Limb (tissue), 2 donors: ENCODE data around the gene LRRC46.

Experiments
- DNase-seq, 2 donors: peaks; one replicate each; pipeline ENCODE4 v3.0.0-alpha.2; 2016; ENCODE audit errors: extremely low spot score in 2 of 2

Gene LRRC46

GRCh38 chr17:47830396-47831002 is 971 bp upstream of the LRRC46 start:
- DNase-seq, result no peak

- no peak for DNase-seq
Measured at GRCh38 chr17:47831934-47832327, 461 bp downstream of the LRRC46 start.

- no peak for DNase-seq
Measured at GRCh38 chr17:47834756-47835155, 3.3 kb downstream of the LRRC46 start.

GRCh38 chr17:47836601-47837000 is 5.1 kb downstream of the LRRC46 start:
- no peak for DNase-seq

- DNase-seq, result no peak
Measured at GRCh38 chr17:47837401-47838039, 6.0 kb downstream of the LRRC46 start.

GRCh38 chr17:47838636-47839035 is 7.2 kb downstream of the LRRC46 start:
- no peak for DNase-seq

- DNase-seq, result no peak
Measured at GRCh38 chr17:47839071-47839470, 7.6 kb downstream of the LRRC46 start.

GRCh38 chr17:47840001-47840741 is 8.7 kb downstream of the LRRC46 start:
- no peak for DNase-seq

GRCh38 chr17:47840742-47841487 is 9.4 kb downstream of the LRRC46 start, which contains the start of gene SCRN2:
Gene SCRN2 (minus strand): TSS chr17:47841273. CDS start chr17:47840843, 430 bp downstream.
- DNase-seq, result peak; percentile 81 to 94

- no peak for DNase-seq
Measured at GRCh38 chr17:47841488-47842291, 10.2 kb downstream of the LRRC46 start.

GRCh38 chr17:47843391-47843730 is 11.9 kb downstream of the LRRC46 start:
- no peak for DNase-seq

GRCh38 chr17:47844227-47844626 is 12.8 kb downstream of the LRRC46 start:
- no peak for DNase-seq

- DNase-seq, result no peak
Measured at GRCh38 chr17:47844814-47845715, 13.6 kb downstream of the LRRC46 start.

GRCh38 chr17:47845716-47846075 is 14.2 kb downstream of the LRRC46 start:
- no peak for DNase-seq

GRCh38 chr17:47846716-47847340 is 15.4 kb downstream of the LRRC46 start:
- no peak for DNase-seq

- DNase-seq, result no peak
Measured at GRCh38 chr17:47847341-47848197, 16.1 kb downstream of the LRRC46 start.

- DNase-seq, result no peak
Measured at GRCh38 chr17:47848198-47848513, 16.7 kb downstream of the LRRC46 start.

- DNase-seq, result no peak
Measured at GRCh38 chr17:47850373-47850691, 18.9 kb downstream of the LRRC46 start.
